ENCODE data around the gene TOP2B. TPM values are rescaled to one million over a fixed set of nuclear protein-coding genes. Genes with fewer than 3 reads are reported as not detected.

TOP2B gene
- total and polyA plus RNA-seq, 4 donors: 13.5 to 52.9 (median 34.5) TPM

- no peaks in the 10 kb centered on the region for H3K9me3 ChIP-seq (ENCODE audit: control insufficient read depth in 4 of 4, low read length in 3 of 4)
- WGBS: 72% methylated on average over 4 of the region's 4 CpGs
- no peak overlapping the region for H3K9ac ChIP-seq (ENCODE audit: low read depth in 1 of 2, low read length in 2 of 2)
- no peak for DNase-seq (ENCODE audit: low spot score)
- H3K36me3 ChIP-seq (ENCODE audit: control insufficient read depth in 4 of 4, insufficient read depth in 3 of 4, low read depth in 1 of 4, low read length in 3 of 4): no peaks in the 10 kb centered on the region
- TF ChIP-seq REST (IDR thresholded peaks at IDR 0.05) (no peak), RXRA (IDR thresholded peaks at IDR 0.05) (no peak), HNF4A (conservative IDR thresholded peaks at IDR 0.05) (no peak)
- peaks cover 0 to 5% (median 0%) of the 10 kb centered on the region in 4 donors for H3K27me3 ChIP-seq (ENCODE audit: control insufficient read depth in 4 of 4, insufficient read depth in 4 of 4, low read length in 3 of 4)
- H3K4me1 ChIP-seq (ENCODE audit: control insufficient read depth in 4 of 4, insufficient read depth in 4 of 4, low read length in 3 of 4): no peaks in the 10 kb centered on the region
- H3K27ac ChIP-seq (ENCODE audit: low read depth in 1 of 2, low read length in 2 of 2): no peak overlapping the region
- H3K4me3 ChIP-seq (ENCODE audit: low read depth in 1 of 3, low read length in 3 of 3): no peak overlapping the region
Measured at GRCh38 chr3:25706213-25706612, 41.5 kb upstream of the TOP2B start.

GRCh38 chr3:25697553-25697952 is 32.8 kb upstream of the TOP2B start:
- H3K27ac ChIP-seq (ENCODE audit: low read depth in 1 of 2, low read length in 2 of 2): no peak overlapping the region
- no peak overlapping the region for H3K4me3 ChIP-seq (ENCODE audit: low read depth in 1 of 3, low read length in 3 of 3)

GRCh38 chr3:25695731-25696420 is 31.2 kb upstream of the TOP2B start:
- Histone ChIP-seq H3K9me3 (ENCODE audit: control insufficient read depth in 4 of 4, low read length in 3 of 4) (no peaks in the 10 kb centered on the region), H3K36me3 (ENCODE audit: control insufficient read depth in 4 of 4, insufficient read depth in 3 of 4, low read depth in 1 of 4, low read length in 3 of 4) (no peaks in the 10 kb centered on the region), H3K27ac (ENCODE audit: low read depth in 1 of 2, low read length in 2 of 2) (no peak overlapping the region), H3K27me3 (ENCODE audit: control insufficient read depth in 4 of 4, insufficient read depth in 4 of 4, low read length in 3 of 4) (peaks cover 0 to 2% (median 0%) of the 10 kb centered on the region in 4 donors), H3K4me1 (ENCODE audit: control insufficient read depth in 4 of 4, insufficient read depth in 4 of 4, low read length in 3 of 4) (no peaks in the 10 kb centered on the region), H3K4me3 (ENCODE audit: low read depth in 1 of 3, low read length in 3 of 3) (no peak overlapping the region), H3K9ac (ENCODE audit: low read depth in 1 of 2, low read length in 2 of 2) (no peak overlapping the region)
- TF ChIP-seq ZBTB33 (IDR thresholded peaks at IDR 0.05) (no peak), NR2F2 (IDR thresholded peaks at IDR 0.05) (no peak)
- DNase-seq (ENCODE audit: low spot score): no peak
- WGBS: 85% methylated on average over 4 of the region's 4 CpGs

More at GRCh38 chr3:25697553-25697952, 32.8 kb upstream of the TOP2B start:
- 73% methylated on average over 1 of the region's 1 CpG for WGBS
- Histone ChIP-seq H3K9me3 (ENCODE audit: control insufficient read depth in 4 of 4, low read length in 3 of 4) (no peaks in the 10 kb centered on the region), H3K27me3 (ENCODE audit: control insufficient read depth in 4 of 4, insufficient read depth in 4 of 4, low read length in 3 of 4) (no peaks in the 10 kb centered on the region), H3K4me1 (ENCODE audit: control insufficient read depth in 4 of 4, insufficient read depth in 4 of 4, low read length in 3 of 4) (no peaks in the 10 kb centered on the region), H3K9ac (ENCODE audit: low read depth in 1 of 2, low read length in 2 of 2) (no peak overlapping the region), H3K36me3 (ENCODE audit: control insufficient read depth in 4 of 4, insufficient read depth in 3 of 4, low read depth in 1 of 4, low read length in 3 of 4) (no peaks in the 10 kb centered on the region)
- DNase-seq (ENCODE audit: low spot score): no peak
- no peak for TF ChIP-seq CTCF (IDR thresholded peaks at IDR 0.05; ENCODE audit: low read depth, low read length, missing input control)
- no peak for TF ChIP-seq SP1 (IDR thresholded peaks at IDR 0.05)
